Endodermal cell (in vitro differentiated cells): ENCODE data around the gene FGD4. TPM values are rescaled to one million over a fixed set of nuclear protein-coding genes. Genes with fewer than 3 reads are reported as not detected.

Source experiments
- DNase-seq: peaks from one replicate; pipeline ENCODE4 v3.0.0-alpha.2; 2017
- H3K27ac ChIP-seq: 2 replicates; pipeline ENCODE4 v1.5.1; 2013; ENCODE audit warnings: mild to moderate bottlenecking, low read depth, low read length, moderate library complexity
- H3K27me3 ChIP-seq: 2 replicates; pipeline ENCODE4 v1.6.1; 2013; ENCODE audit warnings: mild to moderate bottlenecking, low read length, moderate library complexity; ENCODE audit not compliant: insufficient read depth, control insufficient read depth, poor library complexity, severe bottlenecking
- H3K36me3 ChIP-seq: 2 replicates; pipeline ENCODE4 v1.7.0; 2013; ENCODE audit warnings: mild to moderate bottlenecking, low read length, moderate library complexity; ENCODE audit not compliant: control insufficient read depth, insufficient read depth
- H3K4me1 ChIP-seq: one replicate; pipeline ENCODE4 v1.7.0; 2013; ENCODE audit warnings: low read length; ENCODE audit not compliant: control insufficient read depth, insufficient read depth
- H3K4me3 ChIP-seq: 2 replicates; pipeline ENCODE4 v1.5.1; 2013; ENCODE audit warnings: mild to moderate bottlenecking, low read length, moderate library complexity
- H3K9ac ChIP-seq: 2 replicates; pipeline ENCODE4 v1.6.1; 2013; ENCODE audit warnings: mild to moderate bottlenecking, low read length, moderate library complexity; ENCODE audit not compliant: poor library complexity, severe bottlenecking; ENCODE audit errors: extremely low read depth
- H3K9me3 ChIP-seq: 2 replicates; pipeline ENCODE4 v1.6.1; 2013; ENCODE audit warnings: mild to moderate bottlenecking, low read length, moderate library complexity; ENCODE audit not compliant: control insufficient read depth
- H3K27ac Mint-ChIP-seq: 2 replicates; pipeline ENCODE4 v1.8.0; 2020; ENCODE audit warnings: mixed read lengths
- H3K27me3 Mint-ChIP-seq: 2 replicates; pipeline ENCODE4 v1.8.0; 2021; ENCODE audit warnings: mild to moderate bottlenecking, mixed read lengths; ENCODE audit not compliant: insufficient read depth
- H3K36me3 Mint-ChIP-seq: 2 replicates; pipeline ENCODE4 v1.8.0; 2020; ENCODE audit warnings: low read depth, mixed read lengths
- H3K4me1 Mint-ChIP-seq: 2 replicates; pipeline ENCODE4 v1.8.0; 2020; ENCODE audit warnings: mixed read lengths
- H3K4me3 Mint-ChIP-seq: 2 replicates; pipeline ENCODE4 v1.8.0; 2020; ENCODE audit warnings: mild to moderate bottlenecking, moderate library complexity, mixed read lengths
- H3K9me3 Mint-ChIP-seq: 2 replicates; pipeline ENCODE4 v1.8.0; 2020; ENCODE audit warnings: mild to moderate bottlenecking, mixed read lengths
- CTCF ChIP-seq: fragments of 200-600 bp; sonication (generic); conservative IDR thresholded peaks from 2 replicates; pipeline ENCODE4 v1.5.0; 2021; ENCODE audit warnings: antibody characterized with exemption, mild to moderate bottlenecking
- WGBS, 2 experiments: methylation state at CpG; one replicate each; pipeline versions ENCODE4 v1.1.5 to v1.1.7; 2013; ENCODE audit warnings: missing lambda C conversion rate in 2 of 2, mixed read lengths in 1 of 2; ENCODE audit not compliant: insufficient coverage in 1 of 2, insufficient read length in 1 of 2; 5-methylcytosine and 5-hydroxymethylcytosine counted together
- total RNA-seq, 2 donors: library from RNA; stranded (reverse); fragmentation: NEBNext Ultra II Directional in 1 of 2; extraction: Animal tissue kit (Norgen Biotek cat#: 25700) in 1 of 2; gene quantifications; 2 replicates in 1 of 2; 3 replicates in 1 of 2; pipeline ENCODE4 v1.2.1, GENCODE V29; 2021

The FGD4 gene
- total RNA-seq, 2 donors from 2014 or later: 27.6 to 57.7 TPM

GRCh38 chr12:32595251-32595650, 195.9 kb downstream of the FGD4 start:
- WGBS, 2 experiments: 94 to 100% methylated on average over 2 of the region's 2 CpGs

GRCh38 chr12:32596030-32596429, 196.7 kb downstream of the FGD4 start:
- TF ChIP-seq CTCF: no peak
- H3K4me1 Mint-ChIP-seq: no peaks in the 10 kb centered on the region
- Histone ChIP-seq H3K27ac (no peak overlapping the region), H3K9ac (no peak overlapping the region), H3K4me1 (no peaks in the 10 kb centered on the region), H3K27me3 (no peaks in the 10 kb centered on the region), H3K9me3 (no peaks in the 10 kb centered on the region), H3K4me3 (no peak overlapping the region), H3K36me3 (peaks cover 74% of the 10 kb centered on the region)
- no peak overlapping the region for H3K4me3 Mint-ChIP-seq
- no peaks in the 10 kb centered on the region for H3K27me3 Mint-ChIP-seq
- H3K27ac Mint-ChIP-seq: no peak overlapping the region
- no peak for DNase-seq
- peaks cover 5% of the 10 kb centered on the region for H3K9me3 Mint-ChIP-seq
- 69 to 74% methylated on average over 1 of the region's 1 CpG for WGBS, 2 experiments
- H3K36me3 Mint-ChIP-seq: peaks cover 44% of the 10 kb centered on the region

More at GRCh38 chr12:32595251-32595650, 195.9 kb downstream of the FGD4 start:
- Histone ChIP-seq H3K27ac (no peak overlapping the region), H3K36me3 (peaks cover 75% of the 10 kb centered on the region), H3K9me3 (no peaks in the 10 kb centered on the region), H3K9ac (no peak overlapping the region), H3K4me1 (no peaks in the 10 kb centered on the region), H3K27me3 (no peaks in the 10 kb centered on the region), H3K4me3 (no peak overlapping the region)
- Mint-ChIP-seq H3K27me3 (no peaks in the 10 kb centered on the region), H3K36me3 (peaks cover 48% of the 10 kb centered on the region), H3K4me3 (no peak overlapping the region), H3K27ac (no peak overlapping the region), H3K9me3 (peaks cover 5% of the 10 kb centered on the region), H3K4me1 (no peaks in the 10 kb centered on the region)
- TF ChIP-seq CTCF: no peak
- no peak for DNase-seq

- H3K27me3 Mint-ChIP-seq: no peaks in the 10 kb centered on the region
Observed at GRCh38 chr12:32598688-32599087, 199.3 kb downstream of the FGD4 start.

More at GRCh38 chr12:32598688-32599087, 199.3 kb downstream of the FGD4 start:
- no peak for DNase-seq
- H3K4me1 ChIP-seq: no peaks in the 10 kb centered on the region
- H3K4me1 Mint-ChIP-seq: peaks cover 5% of the 10 kb centered on the region
- no peaks in the 10 kb centered on the region for H3K9me3 ChIP-seq
- H3K4me3 Mint-ChIP-seq: no peak overlapping the region
- no peak overlapping the region for H3K27ac Mint-ChIP-seq
- no peak overlapping the region for H3K4me3 ChIP-seq
- peaks cover 77% of the 10 kb centered on the region for H3K36me3 ChIP-seq
- peaks cover 46% of the 10 kb centered on the region for H3K36me3 Mint-ChIP-seq
- 90% methylated on average over 1 of the region's 1 CpG; no CpG with 5 or more reads in 1 of the 2 experiments for WGBS, 2 experiments
- H3K9me3 Mint-ChIP-seq: peaks cover 4% of the 10 kb centered on the region
- H3K27ac ChIP-seq: no peak overlapping the region
- TF ChIP-seq CTCF: no peak
- no peaks in the 10 kb centered on the region for H3K27me3 ChIP-seq
- H3K9ac ChIP-seq: no peak overlapping the region
